ENCODE measurements around the gene RBP4. TPM values are rescaled to one million over a fixed set of nuclear protein-coding genes. Genes with fewer than 3 reads are reported as not detected.

The RBP4 gene
- total and polyA plus RNA-seq, 5 donors from 2014 or later, result not detected

DNA sequence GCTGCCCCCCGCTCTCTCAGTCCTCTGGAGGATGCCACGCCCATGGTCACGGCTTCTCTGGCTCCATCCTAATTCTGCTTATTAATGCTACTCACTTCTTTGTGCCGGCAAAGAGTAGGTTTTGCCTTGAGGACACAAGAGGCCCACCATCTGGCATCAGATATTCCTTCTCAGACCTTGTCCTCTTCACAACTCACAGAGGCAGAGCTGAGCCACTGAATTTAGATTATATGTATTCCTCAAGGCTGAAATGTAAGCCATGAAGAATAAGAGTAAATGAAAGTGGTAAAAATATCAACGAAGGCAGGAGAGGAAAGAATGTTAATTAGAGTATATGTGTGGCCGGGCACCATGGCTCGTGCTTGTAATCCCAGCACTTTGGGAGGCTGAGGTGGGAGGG, 6.5 kb downstream of the RBP4 start:
- ATAC-seq (ENCODE audit: low read depth in 2 of 2) (no peak), DNase-seq (no peak)
- Histone ChIP-seq H3K4me3 (ENCODE audit: low read depth, low read length) (no peak overlapping the region), H3K9me3 (ENCODE audit: control insufficient read depth in 2 of 2, low read length in 2 of 2) (no peaks in the 10 kb centered on the region), H3K36me3 (ENCODE audit: control insufficient read depth, insufficient read depth, low read length) (no peaks in the 10 kb centered on the region), H3K4me1 (ENCODE audit: control insufficient read depth, insufficient read depth, low read length, poor library complexity, severe bottlenecking) (no peaks in the 10 kb centered on the region), H3K27me3 (ENCODE audit: control insufficient read depth, insufficient read depth, low read length) (no peaks in the 10 kb centered on the region), H3K27ac (ENCODE audit: insufficient read depth, low read length, poor library complexity, severe bottlenecking) (no peak overlapping the region)
- Mint-ChIP-seq H3K27me3 (peaks cover 27% of the 10 kb centered on the region), H3K4me3 (no peak overlapping the region), H3K9me3 (no peaks in the 10 kb centered on the region), H3K36me3 (no peaks in the 10 kb centered on the region), H3K4me1 (no peaks in the 10 kb centered on the region), H3K27ac (no peak overlapping the region)

DNA sequence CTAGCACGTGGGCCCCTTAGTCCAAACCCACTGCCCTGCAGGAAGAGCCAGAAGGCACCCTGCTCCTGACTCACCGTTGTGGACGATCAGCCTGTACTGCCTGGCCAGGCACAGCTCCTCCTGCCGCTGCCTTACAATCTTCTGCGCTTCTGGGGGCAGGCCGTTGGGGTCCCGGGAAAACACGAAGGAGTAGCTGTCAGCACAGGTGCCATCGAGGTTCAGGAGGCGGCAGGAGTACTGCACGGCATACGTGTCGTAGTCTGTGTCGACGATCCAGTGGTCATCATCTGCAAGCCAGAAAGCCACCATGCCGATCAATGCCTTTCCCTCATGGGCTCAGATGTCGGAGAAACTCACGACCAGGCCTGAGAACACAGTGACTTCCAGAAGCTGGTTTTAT, 7.3 kb downstream of the RBP4 start:
- no peaks in the 10 kb centered on the region for H3K9me3 Mint-ChIP-seq
- Histone ChIP-seq H3K9me3 (ENCODE audit: control insufficient read depth in 2 of 2, low read length in 2 of 2) (no peaks in the 10 kb centered on the region), H3K27ac (ENCODE audit: insufficient read depth, low read length, poor library complexity, severe bottlenecking) (no peak overlapping the region), H3K36me3 (ENCODE audit: control insufficient read depth, insufficient read depth, low read length) (no peaks in the 10 kb centered on the region), H3K4me3 (ENCODE audit: low read depth, low read length) (no peak overlapping the region), H3K27me3 (ENCODE audit: control insufficient read depth, insufficient read depth, low read length) (no peaks in the 10 kb centered on the region), H3K4me1 (ENCODE audit: control insufficient read depth, insufficient read depth, low read length, poor library complexity, severe bottlenecking) (no peaks in the 10 kb centered on the region)
- no peak overlapping the region for H3K27ac Mint-ChIP-seq
- ATAC-seq (ENCODE audit: low read depth in 2 of 2) (no peak), DNase-seq (no peak)
- H3K36me3 Mint-ChIP-seq, result no peaks in the 10 kb centered on the region
- no peak overlapping the region for H3K4me3 Mint-ChIP-seq
- H3K27me3 Mint-ChIP-seq, result peaks cover 25% of the 10 kb centered on the region
- no peaks in the 10 kb centered on the region for H3K4me1 Mint-ChIP-seq

DNA sequence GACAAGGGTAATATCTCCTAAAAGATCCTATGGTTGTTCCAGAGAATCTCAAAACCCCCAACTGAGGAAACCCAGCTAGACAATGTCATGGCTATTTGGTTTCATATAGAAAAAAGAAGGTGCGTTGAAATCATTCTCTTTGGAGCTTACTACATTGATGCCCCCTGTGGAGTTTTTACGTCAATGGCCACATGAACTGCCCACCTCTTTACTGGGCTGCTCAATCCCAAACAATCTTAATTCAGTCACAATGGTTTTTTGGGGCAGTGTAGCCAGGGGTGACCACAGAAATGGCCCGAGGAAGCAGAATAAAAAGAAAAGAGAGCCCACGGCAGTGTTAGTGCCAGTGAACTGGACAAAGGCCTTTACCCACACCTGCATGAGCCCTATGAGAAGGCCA, 7.8 kb downstream of the RBP4 start:
- H3K27ac ChIP-seq (ENCODE audit: insufficient read depth, low read length, poor library complexity, severe bottlenecking), result no peak overlapping the region
- Mint-ChIP-seq H3K27me3 (peaks cover 23% of the 10 kb centered on the region), H3K36me3 (no peaks in the 10 kb centered on the region), H3K4me3 (no peak overlapping the region), H3K4me1 (no peaks in the 10 kb centered on the region), H3K27ac (no peak overlapping the region), H3K9me3 (no peaks in the 10 kb centered on the region)
- H3K27me3 ChIP-seq (ENCODE audit: control insufficient read depth, insufficient read depth, low read length), result no peaks in the 10 kb centered on the region
- DNase-seq (no peak), ATAC-seq (ENCODE audit: low read depth in 2 of 2) (no peak)
- H3K36me3 ChIP-seq (ENCODE audit: control insufficient read depth, insufficient read depth, low read length), result no peaks in the 10 kb centered on the region
- H3K9me3 ChIP-seq (ENCODE audit: control insufficient read depth in 2 of 2, low read length in 2 of 2), result no peaks in the 10 kb centered on the region
- no peak overlapping the region for H3K4me3 ChIP-seq (ENCODE audit: low read depth, low read length)
- H3K4me1 ChIP-seq (ENCODE audit: control insufficient read depth, insufficient read depth, low read length, poor library complexity, severe bottlenecking), result no peaks in the 10 kb centered on the region

DNA sequence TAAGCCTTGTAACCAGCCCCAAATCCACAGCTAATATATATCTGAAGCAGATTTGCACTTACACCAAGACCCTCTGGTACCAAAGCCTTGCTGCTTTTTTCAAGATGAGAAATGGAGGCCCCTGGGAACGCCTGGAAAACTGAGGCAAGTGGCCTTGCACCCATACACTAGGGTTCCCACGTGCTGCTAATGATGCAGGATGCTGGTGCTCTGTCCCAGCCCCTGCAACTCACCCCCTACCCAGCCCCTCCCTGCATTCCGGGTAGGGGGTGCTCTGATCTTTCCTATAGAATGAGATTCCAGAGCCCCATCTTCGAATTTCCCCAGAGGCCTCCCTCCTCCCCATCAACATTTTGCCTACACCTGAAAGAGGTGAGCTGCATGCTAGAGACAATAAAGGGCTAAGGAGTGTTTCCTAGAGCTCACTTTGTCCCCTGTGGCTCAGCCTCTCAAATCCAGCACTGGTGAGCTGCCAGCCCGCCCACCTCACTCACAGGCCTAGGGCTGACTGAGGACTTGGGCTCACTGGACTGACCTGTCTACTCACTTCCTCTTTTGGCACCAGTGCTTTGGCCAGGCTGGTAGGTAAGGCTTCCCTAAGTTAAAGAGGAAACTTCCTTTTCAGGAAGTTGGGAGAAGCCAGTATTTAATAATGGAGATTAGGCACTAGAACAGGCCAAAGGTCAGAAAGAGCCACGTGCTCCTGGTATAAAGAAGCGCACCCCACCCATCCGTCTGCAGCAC, 9.8 kb downstream of the RBP4 start:
- Histone ChIP-seq H3K27me3 (ENCODE audit: control insufficient read depth, insufficient read depth, low read length) (no peaks in the 10 kb centered on the region), H3K4me1 (ENCODE audit: control insufficient read depth, insufficient read depth, low read length, poor library complexity, severe bottlenecking) (no peaks in the 10 kb centered on the region), H3K36me3 (ENCODE audit: control insufficient read depth, insufficient read depth, low read length) (no peaks in the 10 kb centered on the region), H3K27ac (ENCODE audit: insufficient read depth, low read length, poor library complexity, severe bottlenecking) (no peak overlapping the region), H3K9me3 (ENCODE audit: control insufficient read depth in 2 of 2, low read length in 2 of 2) (no peaks in the 10 kb centered on the region), H3K4me3 (ENCODE audit: low read depth, low read length) (no peak overlapping the region)
- DNase-seq (no peak), ATAC-seq (ENCODE audit: low read depth in 2 of 2) (no peak)
- H3K27me3 Mint-ChIP-seq, result peaks cover 16% of the 10 kb centered on the region
- H3K9me3 Mint-ChIP-seq, result no peaks in the 10 kb centered on the region
- no peak overlapping the region for H3K4me3 Mint-ChIP-seq
- no peaks in the 10 kb centered on the region for H3K4me1 Mint-ChIP-seq
- no peak overlapping the region for H3K27ac Mint-ChIP-seq
- H3K36me3 Mint-ChIP-seq, result no peaks in the 10 kb centered on the region

DNA sequence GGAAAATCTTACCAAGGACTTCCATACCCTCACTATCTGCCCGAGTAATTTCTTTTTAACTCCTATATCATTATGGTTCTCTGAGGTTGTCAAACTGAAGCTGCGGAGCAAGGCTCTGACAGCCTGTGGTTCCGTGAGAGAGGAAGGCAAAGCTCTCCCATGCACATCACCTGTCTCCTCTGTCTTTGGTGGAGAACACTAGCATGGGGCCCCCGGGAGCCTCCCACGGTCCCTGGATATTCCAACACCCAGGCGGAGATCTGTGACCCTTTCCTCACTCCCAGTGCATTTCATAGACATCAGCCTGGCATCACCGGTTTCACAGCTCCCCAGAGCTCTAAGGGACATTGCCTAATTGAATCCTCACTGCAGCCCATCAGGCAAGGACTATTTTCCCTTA, 10.4 kb downstream of the RBP4 start:
- Histone ChIP-seq H3K36me3 (ENCODE audit: control insufficient read depth, insufficient read depth, low read length) (no peaks in the 10 kb centered on the region), H3K4me1 (ENCODE audit: control insufficient read depth, insufficient read depth, low read length, poor library complexity, severe bottlenecking) (no peaks in the 10 kb centered on the region), H3K27me3 (ENCODE audit: control insufficient read depth, insufficient read depth, low read length) (no peaks in the 10 kb centered on the region), H3K9me3 (ENCODE audit: control insufficient read depth in 2 of 2, low read length in 2 of 2) (no peaks in the 10 kb centered on the region), H3K27ac (ENCODE audit: insufficient read depth, low read length, poor library complexity, severe bottlenecking) (no peak overlapping the region), H3K4me3 (ENCODE audit: low read depth, low read length) (no peak overlapping the region)
- DNase-seq (no peak), ATAC-seq (ENCODE audit: low read depth in 2 of 2) (no peak)
- no peaks in the 10 kb centered on the region for H3K36me3 Mint-ChIP-seq
- H3K27me3 Mint-ChIP-seq, result peaks cover 17% of the 10 kb centered on the region
- no peaks in the 10 kb centered on the region for H3K4me1 Mint-ChIP-seq
- no peaks in the 10 kb centered on the region for H3K9me3 Mint-ChIP-seq
- H3K27ac Mint-ChIP-seq, result no peak overlapping the region
- H3K4me3 Mint-ChIP-seq, result no peak overlapping the region

DNA sequence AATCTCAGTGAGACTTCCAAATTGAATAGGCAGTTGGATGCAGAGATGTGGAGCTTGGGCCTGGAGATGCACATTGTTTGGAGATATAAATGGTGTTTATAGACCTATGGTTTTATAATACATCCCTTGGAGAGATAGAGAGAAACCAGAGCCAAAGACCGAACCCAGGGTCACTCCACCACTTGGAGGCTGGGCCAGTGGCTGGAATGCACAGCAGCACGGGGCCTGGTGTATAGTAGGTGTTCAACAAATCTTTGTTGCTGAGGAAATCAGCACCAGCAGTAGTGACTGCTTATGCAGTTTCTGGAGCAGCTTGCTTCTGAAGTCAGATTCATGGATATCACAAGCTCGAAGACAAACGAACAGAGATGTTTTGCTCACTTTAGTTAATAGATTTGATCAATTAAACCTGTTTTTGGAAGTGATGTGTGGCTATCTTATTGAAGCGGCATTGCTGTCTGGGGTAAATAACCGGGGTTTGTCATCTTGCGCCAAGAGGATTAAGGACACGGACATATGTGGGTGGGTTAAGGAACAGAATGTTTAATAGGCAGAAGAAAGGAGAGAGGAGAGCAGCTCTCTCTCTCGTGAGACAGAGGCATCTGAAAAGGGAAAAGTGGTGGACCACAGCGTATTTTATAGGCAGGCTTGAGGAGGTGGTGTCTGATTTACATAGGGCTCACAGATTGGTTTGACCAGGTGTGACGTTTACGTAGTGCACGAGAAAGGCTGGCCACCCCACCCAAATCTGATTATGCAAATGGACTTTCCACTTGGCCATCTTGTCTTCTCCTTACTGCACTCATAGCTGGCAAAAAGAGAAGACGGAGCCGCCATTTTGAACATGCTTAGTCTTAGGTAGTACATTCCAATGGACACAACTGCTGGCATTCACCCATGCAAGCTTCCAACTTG, 11.1 kb downstream of the RBP4 start:
- H3K9me3 Mint-ChIP-seq, result no peaks in the 10 kb centered on the region
- H3K27ac Mint-ChIP-seq, result no peak overlapping the region
- H3K9me3 ChIP-seq (ENCODE audit: control insufficient read depth in 2 of 2, low read length in 2 of 2), result no peaks in the 10 kb centered on the region
- no peaks in the 10 kb centered on the region for H3K27me3 ChIP-seq (ENCODE audit: control insufficient read depth, insufficient read depth, low read length)
- H3K27me3 Mint-ChIP-seq, result peaks cover 17% of the 10 kb centered on the region
- no peaks in the 10 kb centered on the region for H3K36me3 ChIP-seq (ENCODE audit: control insufficient read depth, insufficient read depth, low read length)
- H3K27ac ChIP-seq (ENCODE audit: insufficient read depth, low read length, poor library complexity, severe bottlenecking), result no peak overlapping the region
- ATAC-seq (ENCODE audit: low read depth in 2 of 2), result no peak
- H3K4me3 Mint-ChIP-seq, result no peak overlapping the region
- no peak for DNase-seq
- H3K4me3 ChIP-seq (ENCODE audit: low read depth, low read length), result no peak overlapping the region
- H3K36me3 Mint-ChIP-seq, result no peaks in the 10 kb centered on the region
- H3K4me1 Mint-ChIP-seq, result no peaks in the 10 kb centered on the region
- no peaks in the 10 kb centered on the region for H3K4me1 ChIP-seq (ENCODE audit: control insufficient read depth, insufficient read depth, low read length, poor library complexity, severe bottlenecking)

DNA sequence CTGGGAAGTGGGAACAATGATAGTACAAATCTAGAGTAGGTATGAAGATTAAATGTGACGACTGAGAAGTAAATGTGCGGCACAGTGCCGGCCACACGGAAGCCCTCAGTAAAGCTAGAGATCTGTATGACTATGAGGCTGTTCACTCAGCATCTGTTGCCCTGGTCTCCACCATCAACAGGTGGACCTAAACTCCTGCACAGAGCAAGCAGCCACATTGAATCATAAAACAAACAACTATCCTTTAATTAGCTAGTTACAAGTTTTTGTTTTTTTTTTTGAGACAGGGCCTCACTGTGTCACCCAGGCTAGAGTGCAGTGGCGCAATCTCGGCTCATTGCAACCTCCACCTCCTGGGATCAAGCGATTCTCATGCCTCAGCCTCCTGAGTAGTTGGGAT, 16.6 kb downstream of the RBP4 start:
- Mint-ChIP-seq H3K4me3 (no peak overlapping the region), H3K27ac (no peak overlapping the region), H3K9me3 (peaks cover 0 to 7% (median 3%) of the 10 kb centered on the region in 7 donors), H3K4me1 (no peaks in the 10 kb centered on the region), H3K27me3 (peaks cover 8% of the 10 kb centered on the region), H3K36me3 (no peaks in the 10 kb centered on the region)
- H3K36me3 ChIP-seq (ENCODE audit: control insufficient read depth, insufficient read depth, low read length), result no peaks in the 10 kb centered on the region
- H3K9me3 ChIP-seq (ENCODE audit: control insufficient read depth in 2 of 2, low read length in 2 of 2), result peaks cover 2 to 7% of the 10 kb centered on the region in 2 experiments
- no peak overlapping the region for H3K4me3 ChIP-seq (ENCODE audit: low read depth, low read length)
- H3K27ac ChIP-seq (ENCODE audit: insufficient read depth, low read length, poor library complexity, severe bottlenecking), result no peak overlapping the region
- no peaks in the 10 kb centered on the region for H3K27me3 ChIP-seq (ENCODE audit: control insufficient read depth, insufficient read depth, low read length)
- ATAC-seq (ENCODE audit: low read depth in 2 of 2), result no peak
- H3K4me1 ChIP-seq (ENCODE audit: control insufficient read depth, insufficient read depth, low read length, poor library complexity, severe bottlenecking), result no peaks in the 10 kb centered on the region
- DNase-seq, result no peak
